Activated CD4-positive, alpha-beta T cell treated with anti-CD3 and anti-CD28 coated beads for 36 hours (primary cell): ENCODE data around the gene CENPB. TPM values are rescaled to one million over a fixed set of nuclear protein-coding genes. Genes with fewer than 3 reads are reported as not detected.

Source experiments
- ATAC-seq: fragments of 200-7000 bp; cut with Tn5 transposase; one replicate; pipeline ENCODE4 v1.10.0; 2021; ENCODE audit warnings: mild to moderate bottlenecking, moderate library complexity
- CTCF ChIA-PET: fragments of 350-600 bp; sonication (Branson Sonifier 250); formaldehyde crosslinking; loops from one replicate; lab custom pipeline; 2021; ENCODE audit warnings: antibody characterized with exemption; lab: Charles Lee
- POLR2A ChIA-PET: fragments of 350-600 bp; sonication (Branson Sonifier 250); formaldehyde crosslinking; loops from one replicate; lab custom pipeline; 2021; ENCODE audit warnings: antibody characterized with exemption, inconsistent platforms; lab: Charles Lee
- DNase-seq: peaks from one replicate; pipeline ENCODE4 v3.0.0-alpha.2; 2020
- H3K27ac Mint-ChIP-seq: one replicate; pipeline ENCODE4 v1.8.0; 2021; ENCODE audit warnings: mixed read lengths
- H3K27me3 Mint-ChIP-seq: one replicate; pipeline ENCODE4 v1.8.0; 2021; ENCODE audit warnings: mixed read lengths
- H3K36me3 Mint-ChIP-seq: one replicate; pipeline ENCODE4 v1.8.0; 2021; ENCODE audit warnings: low read depth, mixed read lengths
- H3K4me1 Mint-ChIP-seq: one replicate; pipeline ENCODE4 v1.8.0; 2021; ENCODE audit warnings: mixed read lengths
- H3K4me3 Mint-ChIP-seq: one replicate; pipeline ENCODE4 v1.8.0; 2021; ENCODE audit warnings: mild to moderate bottlenecking, moderate library complexity, mixed read lengths
- H3K9me3 Mint-ChIP-seq: one replicate; pipeline ENCODE4 v1.8.0; 2021; ENCODE audit warnings: low read depth, mixed read lengths
- intact Hi-C, 2 experiments: fragments of 100-400 bp; cut with DNase I in 1 of 2; cut with micrococcal nuclease in 1 of 2; formaldehyde crosslinking; loops; one replicate each; pipeline versions ENCODE4 v1.14.2 to v1.15.1; 2022 to 2024; cut with DNase I, micrococcal nuclease
- total RNA-seq, 2 experiments: library from RNA; stranded (reverse); gene quantifications; one replicate each; pipeline ENCODE4 v1.2.3, GENCODE V29; 2021

CENPB gene
- total RNA-seq, 2 experiments from 2014 or later: 46.2 to 48.3 TPM

DNA sequence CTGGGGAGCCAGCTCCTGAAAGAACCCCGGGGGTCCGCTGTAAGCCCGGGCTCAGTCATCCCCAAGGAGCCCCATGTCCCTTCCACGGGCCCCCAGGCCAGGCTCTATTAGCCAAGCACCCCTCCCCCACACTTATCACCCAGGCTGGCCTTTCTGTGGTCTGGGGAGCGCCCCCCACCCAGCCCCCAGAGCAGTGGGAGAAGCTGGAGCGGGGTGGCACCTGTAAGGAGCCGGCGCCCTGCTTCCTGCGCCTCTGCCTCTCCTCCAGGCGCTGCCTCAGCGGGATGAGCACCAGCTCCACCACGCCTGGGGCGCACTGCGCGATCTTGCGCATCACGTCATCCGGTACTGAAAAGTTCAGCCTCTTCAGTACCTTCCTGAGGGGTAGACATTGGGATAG is 7.6 kb downstream of the CENPB start:
- H3K4me3 Mint-ChIP-seq: no peak overlapping the region
- peaks cover 15% of the 10 kb centered on the region for H3K27me3 Mint-ChIP-seq
- intact Hi-C loops: no loop called here
- POLR2A ChIA-PET: interaction anchor here (3.4 kb wide), 1 partner anchor 11 kb away, joined by 15 read pairs; the partner anchor contains the start of gene ADISSP
- peaks cover 5% of the 10 kb centered on the region for H3K36me3 Mint-ChIP-seq
- peaks cover 36% of the 10 kb centered on the region for H3K4me1 Mint-ChIP-seq
- DNase-seq: no peak
- H3K27ac Mint-ChIP-seq: no peak overlapping the region
- CTCF ChIA-PET: interaction anchor here (0.8 to 6.5 kb wide), 7 partner anchors 8 to 193 kb away, joined by 3 to 47 read pairs (median 4); partner anchors contain the start of genes ADISSP and AP5S1
- no peaks in the 10 kb centered on the region for H3K9me3 Mint-ChIP-seq
- ATAC-seq: no peak

DNA sequence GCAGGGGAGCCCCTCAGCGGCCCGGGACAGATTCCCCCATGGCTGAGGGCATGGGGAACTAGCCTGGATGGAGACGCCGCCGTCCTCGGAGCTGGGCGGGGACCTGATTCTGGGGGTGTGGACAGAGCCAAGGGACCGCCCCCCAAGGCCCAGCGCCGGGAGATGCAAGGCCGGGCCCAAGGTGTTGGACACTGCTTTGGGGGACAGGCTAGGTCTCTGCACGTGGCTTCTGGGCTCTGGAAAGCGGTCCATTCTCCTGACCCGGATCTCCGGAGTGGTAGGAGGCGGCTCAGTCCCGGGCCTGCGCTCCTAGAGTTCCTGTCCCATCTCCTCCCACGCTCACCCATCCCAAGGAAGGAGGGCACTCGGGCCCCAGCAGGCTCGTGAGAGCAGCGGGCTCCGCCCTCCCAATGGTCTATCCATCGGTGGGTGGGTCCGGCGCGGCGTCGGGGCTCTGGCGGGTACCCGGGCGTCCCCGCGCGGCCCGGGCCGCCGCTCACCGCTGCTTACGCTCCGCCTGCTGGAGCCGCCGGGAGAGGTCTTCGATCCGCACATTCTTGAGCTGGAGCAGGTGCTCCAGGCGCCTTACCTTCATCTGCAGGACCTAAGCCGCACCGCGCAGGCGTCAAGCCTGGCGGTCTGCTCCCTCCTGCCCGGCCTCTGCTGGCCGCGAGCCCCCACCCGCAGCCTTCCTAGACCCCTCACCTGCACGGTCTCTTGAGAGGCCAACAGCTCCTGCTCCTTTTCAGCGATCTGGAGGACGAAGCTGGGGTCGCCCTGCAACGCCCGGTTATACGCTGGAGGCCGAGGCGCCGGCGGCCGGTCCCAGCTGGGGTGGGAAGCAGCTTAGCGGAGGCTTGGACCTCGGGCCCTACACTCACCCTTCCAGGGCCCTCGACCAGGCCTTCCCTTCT is 8.6 kb downstream of the CENPB start:
- ATAC-seq: peak; percentile 76
- H3K4me3 Mint-ChIP-seq: peak overlapping the region; percentile 66
- H3K27ac Mint-ChIP-seq: no peak overlapping the region
- intact Hi-C loops: no loop called here
- H3K4me1 Mint-ChIP-seq: peaks cover 32% of the 10 kb centered on the region
- H3K9me3 Mint-ChIP-seq: no peaks in the 10 kb centered on the region
- ChIA-PET POLR2A (interaction anchor here (3.4 kb wide), 1 partner anchor 10 kb away, joined by 15 read pairs; the partner anchor contains the start of gene ADISSP), CTCF (interaction anchor here (0.7 to 6.5 kb wide), 10 partner anchors 9 to 194 kb away, joined by 3 to 47 read pairs (median 4); partner anchors contain the start of genes ADISSP and AP5S1)
- H3K36me3 Mint-ChIP-seq: no peaks in the 10 kb centered on the region
- peaks cover 15% of the 10 kb centered on the region for H3K27me3 Mint-ChIP-seq
- DNase-seq: peak; percentile 66

DNA sequence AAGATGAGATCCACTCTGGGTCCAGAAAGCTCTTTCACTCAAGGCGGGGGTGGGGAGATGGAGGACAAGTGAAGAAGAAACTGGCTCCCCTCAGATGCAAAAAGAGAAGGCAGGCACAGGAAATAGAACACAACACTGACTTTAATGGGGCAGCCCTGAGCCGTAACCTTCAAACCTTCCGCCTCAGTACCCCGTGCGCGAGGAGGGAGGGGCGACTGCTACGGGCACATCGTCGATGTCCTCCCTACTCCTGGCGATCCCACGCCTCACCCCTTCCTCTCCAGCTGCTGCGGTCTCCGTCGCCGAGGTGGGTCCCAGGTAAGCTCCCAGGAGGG is 9.2 kb downstream of the CENPB start:
- Mint-ChIP-seq H3K4me1 (peaks cover 28% of the 10 kb centered on the region), H3K27ac (no peak overlapping the region), H3K36me3 (no peaks in the 10 kb centered on the region), H3K27me3 (peaks cover 15% of the 10 kb centered on the region), H3K9me3 (no peaks in the 10 kb centered on the region), H3K4me3 (peak overlapping the region; percentile 66)
- ChIA-PET CTCF (interaction anchor here (0.6 to 6.5 kb wide), 6 partner anchors 10 to 98 kb away, joined by 3 to 47 read pairs (median 3); partner anchors contain the start of genes ADISSP and AP5S1), POLR2A (interaction anchor here (1.0 to 3.4 kb wide), 2 partner anchors 9 to 35 kb away, joined by 5 to 15 read pairs; partner anchors contain the start of gene ADISSP)
- intact Hi-C loops: no loop called here
- ATAC-seq (peak; percentile 42), DNase-seq (no peak)

DNA sequence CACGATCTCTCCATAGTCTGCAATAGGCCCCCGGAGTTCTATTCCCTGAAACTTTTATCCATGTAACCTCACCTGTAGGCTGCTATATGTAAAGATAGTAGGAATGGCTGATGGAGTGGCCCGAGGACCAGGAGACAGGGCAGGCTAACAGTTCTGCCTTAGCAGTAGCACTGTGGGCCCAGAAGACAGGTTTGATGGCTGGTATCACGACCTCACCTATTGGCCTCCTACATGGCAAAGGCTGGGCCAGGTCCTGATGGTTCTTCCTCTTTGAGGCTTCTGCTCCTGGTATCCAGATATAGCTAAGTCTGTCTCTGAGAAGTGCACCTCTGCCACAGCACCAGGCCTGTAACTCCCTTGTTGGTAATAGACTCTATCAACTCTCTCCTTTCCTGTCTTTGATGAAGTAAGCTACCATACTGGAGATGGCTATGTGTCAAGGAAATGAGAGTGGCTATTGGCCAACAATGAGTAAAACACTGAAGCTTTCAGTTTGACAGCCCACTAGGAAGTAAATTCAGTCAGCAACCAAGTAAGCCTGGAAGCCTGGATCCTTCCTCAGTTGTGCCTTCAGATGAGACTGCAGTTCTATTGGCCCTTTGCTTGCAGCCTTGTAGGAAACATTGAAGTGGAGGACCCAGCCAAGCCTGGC is 11.0 kb downstream of the CENPB start:
- intact Hi-C loops: no loop called here
- CTCF ChIA-PET: interaction anchor here (0.9 to 6.5 kb wide), 3 partner anchors 8 to 99 kb away, joined by 4 to 47 read pairs (median 5); partner anchors contain the start of genes ADISSP and CENPB
- ATAC-seq: no peak

DNA sequence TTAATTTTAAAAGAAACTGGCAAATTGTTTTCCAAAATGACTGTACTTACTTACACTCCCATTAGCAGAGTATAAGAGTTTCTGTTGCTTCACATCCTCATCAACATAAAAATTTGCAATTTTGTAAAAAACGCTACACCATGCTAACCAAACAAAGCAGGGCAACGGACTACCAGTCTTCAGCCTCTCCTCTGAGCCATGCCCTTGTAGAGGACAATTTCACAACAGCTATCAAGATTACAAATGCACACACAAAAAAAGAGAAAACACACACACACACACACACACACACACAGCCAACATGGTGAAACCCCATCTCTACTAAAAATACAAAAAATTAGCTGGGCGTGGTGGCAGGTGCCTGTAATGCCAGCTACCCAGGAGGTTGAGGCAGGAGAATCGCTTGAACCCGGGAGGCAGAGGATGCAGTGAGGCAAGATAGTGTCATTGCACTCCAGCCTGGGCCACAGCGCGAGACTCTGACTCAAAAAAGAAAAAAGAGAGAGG is 14.9 kb downstream of the CENPB start:
- H3K36me3 Mint-ChIP-seq: no peaks in the 10 kb centered on the region
- H3K27ac Mint-ChIP-seq: no peak overlapping the region
- intact Hi-C loops: no loop called here
- no peaks in the 10 kb centered on the region for H3K9me3 Mint-ChIP-seq
- no peak overlapping the region for H3K4me3 Mint-ChIP-seq
- no peak for ATAC-seq
- ChIA-PET CTCF (interaction anchor here (0.7 to 1.5 kb wide), 4 partner anchors 14 to 48 kb away, joined by 3 to 4 read pairs (median 3); partner anchors contain the start of genes AP5S1 and CDC25B), POLR2A (interaction anchor here (0.6 kb wide), 1 partner anchor 10 kb away, joined by 3 read pairs; the partner anchor contains the start of gene SPEF1)
- H3K4me1 Mint-ChIP-seq: peaks cover 14% of the 10 kb centered on the region
- no peak for DNase-seq
- H3K27me3 Mint-ChIP-seq: no peaks in the 10 kb centered on the region

More for the DNA sequence above, 11.0 kb downstream of the CENPB start:
- no peaks in the 10 kb centered on the region for H3K36me3 Mint-ChIP-seq
- no peaks in the 10 kb centered on the region for H3K9me3 Mint-ChIP-seq
- H3K27me3 Mint-ChIP-seq: peaks cover 15% of the 10 kb centered on the region
- POLR2A ChIA-PET: interaction anchor here (1.0 kb wide), 1 partner anchor 8 kb away, joined by 3 read pairs; the partner anchor contains the start of gene ADISSP
- H3K4me3 Mint-ChIP-seq: no peak overlapping the region
- H3K27ac Mint-ChIP-seq: no peak overlapping the region
- no peak for DNase-seq
- H3K4me1 Mint-ChIP-seq: peaks cover 13% of the 10 kb centered on the region

DNA sequence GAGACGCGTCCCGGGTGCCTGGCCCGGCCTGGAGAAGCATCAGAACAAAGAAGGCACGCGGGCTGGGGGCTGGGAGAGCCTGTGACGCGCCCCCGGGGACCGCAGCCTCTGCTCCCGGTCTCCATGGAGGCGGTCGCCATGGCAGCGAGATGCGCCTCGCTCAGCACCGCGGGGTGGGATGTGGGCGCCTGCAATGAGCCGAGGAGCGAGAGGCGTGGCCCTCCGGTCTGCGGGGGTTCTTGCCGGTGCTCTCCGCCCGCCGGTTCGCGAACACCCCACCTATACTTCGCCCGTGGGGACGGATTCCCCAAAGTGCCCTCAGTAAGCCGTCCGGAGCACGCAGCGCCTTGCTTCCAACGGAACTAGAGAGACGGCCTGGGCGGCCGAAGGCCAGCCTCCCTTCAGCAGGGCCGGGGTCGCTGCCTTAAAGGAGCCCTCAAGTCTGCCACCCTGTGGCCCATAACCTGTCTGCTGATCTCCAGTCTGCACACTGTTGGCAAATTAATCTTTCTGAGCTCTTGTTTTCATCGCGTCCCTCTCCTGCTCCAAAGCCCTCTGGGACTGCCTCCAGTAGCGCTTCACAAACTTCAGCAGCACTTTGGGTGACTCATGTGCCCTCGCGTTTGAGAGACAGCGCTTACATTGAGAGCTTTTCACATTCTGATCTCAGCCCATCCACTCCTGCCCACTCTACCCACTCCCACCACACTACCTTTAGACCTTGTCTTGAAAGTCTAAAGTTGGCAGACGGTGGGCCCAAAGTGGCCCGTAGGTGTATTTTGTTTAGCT is 18.0 kb downstream of the CENPB start:
- ChIA-PET POLR2A (interaction anchor here (0.6 to 2.5 kb wide), 7 partner anchors 7 to 1381 kb away, joined by 3 to 15 read pairs (median 5); partner anchors contain the start of gene AP5S1), CTCF (interaction anchor here (0.5 to 4.6 kb wide), 13 partner anchors 11 to 317 kb away, joined by 3 to 47 read pairs (median 4); partner anchors contain the start of genes AP5S1, CENPB and SPEF1)
- ATAC-seq (peak; percentile 50), DNase-seq (peak; percentile 89)
- Mint-ChIP-seq H3K27me3 (no peaks in the 10 kb centered on the region), H3K4me1 (peaks cover 25% of the 10 kb centered on the region), H3K9me3 (no peaks in the 10 kb centered on the region), H3K36me3 (no peaks in the 10 kb centered on the region), H3K4me3 (peak overlapping the region; percentile 81), H3K27ac (peak overlapping the region; percentile 70)
- intact Hi-C loops: loop anchor here (1.0 to 5.0 kb wide), 10 partner anchors 13 to 896 kb away; partner anchors contain the start of genes ATRN (in 1 of the 2), CDC25B (in 1 of the 2), FASTKD5 (in 1 of the 2) and MAVS (in 1 of the 2)

DNA sequence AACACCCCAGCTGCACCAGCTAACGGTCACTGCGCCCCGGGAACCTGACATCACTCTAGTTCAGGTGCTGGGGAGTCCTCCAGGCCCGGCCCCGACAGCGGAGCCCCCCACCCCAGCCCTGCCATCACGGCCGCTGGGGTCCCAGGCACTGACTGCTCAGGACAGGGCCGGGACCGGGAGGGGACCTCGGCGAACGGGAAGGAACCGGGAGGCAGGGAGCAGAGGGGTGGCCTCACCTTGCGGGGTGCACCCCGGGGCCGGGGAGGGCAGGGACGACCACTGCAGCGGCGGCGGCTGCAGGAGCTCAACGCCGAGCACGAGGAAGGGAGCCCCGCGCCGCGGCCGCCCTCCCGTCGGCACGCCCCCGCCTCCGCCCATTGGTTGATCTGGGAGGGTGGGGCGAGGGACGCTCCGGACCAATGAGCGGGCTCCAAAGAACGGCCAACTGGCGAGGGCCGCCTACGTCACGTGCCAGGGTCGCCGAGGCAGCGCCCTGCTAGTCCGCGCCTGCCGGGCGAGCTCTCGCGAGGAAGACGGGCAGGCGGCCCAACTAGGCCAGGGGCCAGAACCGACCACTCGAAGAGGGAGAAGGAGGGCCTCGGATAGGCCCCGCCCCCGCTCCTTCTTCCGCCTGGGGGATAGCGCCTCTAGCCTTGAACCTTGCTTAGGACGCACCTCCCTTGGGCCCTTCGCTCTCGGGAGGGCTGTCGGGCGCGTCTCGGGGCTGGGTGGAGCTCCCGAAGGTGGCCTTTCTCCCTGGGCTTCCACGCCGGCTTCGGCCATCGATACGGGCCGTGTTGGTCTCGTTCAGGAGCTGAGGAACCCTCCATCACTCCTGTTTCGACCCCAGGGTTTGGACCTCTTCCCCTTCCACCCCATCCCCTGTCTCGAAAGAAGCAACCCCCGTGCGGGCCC is 18.9 kb downstream of the CENPB start, which contains the start of gene ADISSP:
TSS of gene ADISSP (minus strand) at position 327 of the 915 bp plus-strand sequence. CDS start 7,653 bp downstream, outside the sequence.
- Mint-ChIP-seq H3K9me3 (no peaks in the 10 kb centered on the region), H3K27me3 (no peaks in the 10 kb centered on the region), H3K27ac (peak within 1 kb of the TSS; percentile 70), H3K4me3 (peak within 1 kb of the TSS; percentile 81), H3K36me3 (no peaks in the 10 kb centered on the region), H3K4me1 (peaks cover 25% of the 10 kb centered on the region)
- CTCF ChIA-PET: interaction anchor here (0.6 to 4.6 kb wide), 16 partner anchors 11 to 315 kb away, joined by 3 to 47 read pairs (median 3); partner anchors contain the start of genes AP5S1, CENPB and SPEF1
- ATAC-seq: peak; percentile 93
- POLR2A ChIA-PET: interaction anchor here (0.6 to 2.5 kb wide), 12 partner anchors 8 to 1381 kb away, joined by 3 to 15 read pairs (median 4); partner anchors contain the start of genes AP5S1 and CENPB
- DNase-seq: peak; percentile 99
- intact Hi-C loops: loop anchor here (1.0 to 5.0 kb wide), 19 partner anchors 14 to 895 kb away; partner anchors contain the start of genes AP5S1 (in 2 of the 2), ATRN (in 1 of the 2), CDC25B (in 1 of the 2) and CENPB (in 1 of the 2)

DNA sequence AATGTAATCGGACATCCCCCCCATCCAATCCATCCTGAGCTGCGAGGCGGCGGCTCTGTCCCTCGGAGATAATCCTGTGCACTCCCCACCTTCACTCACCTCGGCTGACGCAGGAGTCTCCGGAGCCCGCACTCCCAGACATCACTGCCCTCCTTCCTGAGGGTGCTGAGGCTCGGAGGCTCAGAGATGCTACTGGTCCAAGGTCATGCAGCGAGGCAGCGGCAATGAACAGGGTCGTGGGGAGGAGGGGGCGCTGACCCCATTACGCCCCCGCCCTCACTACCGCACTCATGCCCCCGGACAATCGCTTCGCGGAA is 19.5 kb downstream of the CENPB start:
- H3K4me1 Mint-ChIP-seq: peaks cover 25% of the 10 kb centered on the region
- ChIA-PET POLR2A (interaction anchor here (0.9 to 2.5 kb wide), 6 partner anchors 9 to 359 kb away, joined by 3 to 15 read pairs (median 6); partner anchors contain the start of gene CENPB), CTCF (interaction anchor here (0.6 to 4.6 kb wide), 7 partner anchors 9 to 101 kb away, joined by 3 to 47 read pairs (median 4); partner anchors contain the start of genes AP5S1 and SPEF1)
- no peaks in the 10 kb centered on the region for H3K36me3 Mint-ChIP-seq
- peak; percentile 48 for DNase-seq
- H3K9me3 Mint-ChIP-seq: no peaks in the 10 kb centered on the region
- intact Hi-C loops: loop anchor here (1.0 to 5.0 kb wide), 11 partner anchors 14 to 895 kb away; partner anchors contain the start of genes AP5S1 (in 2 of the 2), CENPB (in 1 of the 2), DDRGK1 (in 1 of the 2) and FASTKD5 (in 1 of the 2)
- H3K4me3 Mint-ChIP-seq: peak overlapping the region; percentile 81
- H3K27me3 Mint-ChIP-seq: no peaks in the 10 kb centered on the region
- no peak for ATAC-seq
- H3K27ac Mint-ChIP-seq: peak overlapping the region; percentile 34
